PC-3 (cell line): ENCODE measurements around the gene FUT6. TPM values are rescaled to one million over a fixed set of nuclear protein-coding genes. Genes with fewer than 3 reads are reported as not detected.

ENCODE experiments used
- ATAC-seq: fragments of 200-7000 bp; cut with Tn5 transposase; 2 replicates; pipeline ENCODE4 v1.9.1; 2020; ENCODE audit warnings: mild to moderate bottlenecking, moderate library complexity
- BruUV-seq: library from RNA; stranded (reverse); fragments of 400-500 nt; replicated peaks from 2 replicates; lab custom pipeline; 2021; lab: Mats Ljungman, UMichigan
- CTCF ChIA-PET: fragments of 300-600 bp; sonication (Branson Sonifier 250); formaldehyde crosslinking; loops from one replicate; lab custom pipeline; 2022; ENCODE audit warnings: antibody characterized with exemption; lab: Charles Lee
- POLR2A ChIA-PET: fragments of 300-600 bp; sonication (Branson Sonifier 250); formaldehyde crosslinking; loops from one replicate; lab custom pipeline; 2022; ENCODE audit warnings: antibody characterized with exemption; ENCODE audit not compliant: unreplicated experiment; lab: Charles Lee
- DNase-seq: peaks from one replicate; pipeline ENCODE4 v3.0.0-alpha.2; 2015
- H2AFZ ChIP-seq: fragments of 300-600 bp; sonication (generic); 2 replicates; pipeline ENCODE4 v1.6.0; 2016; ENCODE audit warnings: antibody characterized with exemption, low read length
- H3F3A ChIP-seq: fragments of 300-600 bp; sonication (generic); one replicate; pipeline ENCODE4 v1.6.0; 2017; ENCODE audit warnings: antibody characterized with exemption, low read length, control low read depth, mild to moderate bottlenecking; ENCODE audit not compliant: unreplicated experiment
- H3K27ac ChIP-seq: fragments of 300-600 bp; sonication (generic); 2 replicates; pipeline ENCODE4 v1.5.1; 2016; ENCODE audit warnings: mild to moderate bottlenecking, low read length
- H3K27me3 ChIP-seq: fragments of 300-600 bp; sonication (generic); 2 replicates; pipeline ENCODE4 v1.6.1; 2016; ENCODE audit warnings: low read length, mixed read lengths
- H3K36me3 ChIP-seq: fragments of 300-600 bp; sonication (generic); 2 replicates; pipeline ENCODE4 v1.6.1; 2016; ENCODE audit warnings: low read depth, mixed run types, low read length, mixed read lengths
- H3K4me1 ChIP-seq: fragments of 300-600 bp; sonication (generic); 2 replicates; pipeline ENCODE4 v1.5.1; 2016; ENCODE audit warnings: low read length; ENCODE audit not compliant: insufficient read depth
- H3K4me2 ChIP-seq: fragments of 300-600 bp; sonication (generic); 2 replicates; pipeline ENCODE4 v1.6.0; 2016; ENCODE audit warnings: low read length
- H3K4me3 ChIP-seq: fragments of 300-600 bp; sonication (generic); 2 replicates; pipeline ENCODE4 v1.5.1; 2016; ENCODE audit warnings: mild to moderate bottlenecking, low read length, mixed read lengths
- H3K79me2 ChIP-seq: fragments of 300-600 bp; sonication (generic); 2 replicates; pipeline ENCODE4 v1.6.1; 2017; ENCODE audit warnings: low read length, mixed read lengths
- H3K9ac ChIP-seq: fragments of 300-600 bp; sonication (generic); 2 replicates; pipeline ENCODE4 v1.6.0; 2016; ENCODE audit warnings: mild to moderate bottlenecking, low read length
- H3K9me2 ChIP-seq: fragments of 300-600 bp; sonication (generic); replicated peaks from 2 replicates; pipeline ENCODE4 v1.6.1; 2016; ENCODE audit warnings: mixed run types, low read length, mixed read lengths
- H3K9me3 ChIP-seq: fragments of 300-600 bp; sonication (generic); 2 replicates; pipeline ENCODE4 v1.6.1; 2016; ENCODE audit warnings: low read length, mixed read lengths
- H4K20me1 ChIP-seq: fragments of 300-600 bp; sonication (generic); 2 replicates; pipeline ENCODE4 v1.6.1; 2016; ENCODE audit warnings: low read length, mixed read lengths
- CTCF ChIP-seq: fragments of 300-600 bp; sonication (generic); conservative IDR thresholded peaks from 2 replicates; pipeline ENCODE4 v1.5.1; 2017; ENCODE audit warnings: antibody characterized with exemption, low read depth, mild to moderate bottlenecking, low read length
- EZH2 ChIP-seq: fragments of 300-600 bp; sonication (generic); IDR thresholded peaks from one replicate; pipeline ENCODE4 v1.6.1; 2017; ENCODE audit warnings: antibody characterized with exemption, mild to moderate bottlenecking, low read length; ENCODE audit not compliant: unreplicated experiment
- EZH2phosphoT487 ChIP-seq: fragments of 300-600 bp; sonication (generic); IDR thresholded peaks from 2 replicates; pipeline ENCODE4 v1.6.1; 2018; ENCODE audit warnings: mild to moderate bottlenecking, antibody characterized with exemption, low read length, borderline replicate concordance
- intact Hi-C: fragments of 100-400 bp; cut with micrococcal nuclease; formaldehyde crosslinking; loops from 2 replicates; pipeline ENCODE4 v1.9.0; 2023
- total RNA-seq: library from RNA; depleted of rRNA; stranded (reverse); fragments of >200 nt; gene quantifications from 2 replicates; pipeline ENCODE4 v1.2.3, GENCODE V29; 2014

FUT6 gene
- total RNA-seq, 1 experiment from 2014 or later, result 0.69 TPM

GRCh38 chr19:5789886-5790558 lies 49.5 kb downstream of the FUT6 start:
- 0 out of 2 replicates have a peak, but pooled peaks cover 4% of the 10 kb centered on the region for H4K20me1 ChIP-seq
- no peaks in the 10 kb centered on the region for H3K27me3 ChIP-seq
- TF ChIP-seq EZH2phosphoT487 (no peak), EZH2 (no peak), CTCF (no peak)
- peaks cover 42% of the 10 kb centered on the region for H3K36me3 ChIP-seq
- H3F3A ChIP-seq, result no peaks in the 10 kb centered on the region
- H2AFZ ChIP-seq, result no peak overlapping the region
- no peaks in the 10 kb centered on the region for H3K9me2 ChIP-seq
- peaks cover 15% of the 10 kb centered on the region for H3K79me2 ChIP-seq
- DNase-seq (no peak), ATAC-seq (no peak)
- POLR2A ChIA-PET, result interaction anchor here (0.6 kb wide), 2 partner anchors 114 to 165 kb away, joined by 5 to 14 read pairs; partner anchors contain the start of gene NDUFA11
- H3K4me3 ChIP-seq, result peak overlapping the region; percentile 78
- CTCF ChIA-PET, result no interaction called here
- peaks cover 8% of the 10 kb centered on the region for H3K4me1 ChIP-seq
- intact Hi-C loops, result loop anchor here (10.0 kb wide), 1 partner anchor 105 kb away; the partner anchor contains the start of genes HSD11B1L and MICOS13
- H3K27ac ChIP-seq, result no peak overlapping the region
- H3K9ac ChIP-seq, result peak overlapping the region; percentile 96
- no TSS peak for BruUV-seq
- no peaks in the 10 kb centered on the region for H3K9me3 ChIP-seq
- peak overlapping the region; percentile 86 for H3K4me2 ChIP-seq

- no peak overlapping the region for H2AFZ ChIP-seq
- H4K20me1 ChIP-seq, result 0 out of 2 replicates have a peak, but pooled peaks cover 4% of the 10 kb centered on the region
- DNase-seq (no peak), ATAC-seq (no peak)
- H3K27ac ChIP-seq, result no peak overlapping the region
- intact Hi-C loops, result no loop called here
- H3K9me3 ChIP-seq, result no peaks in the 10 kb centered on the region
- no peak overlapping the region for H3K9ac ChIP-seq
- TF ChIP-seq EZH2 (no peak), CTCF (no peak), EZH2phosphoT487 (no peak)
- no peaks in the 10 kb centered on the region for H3F3A ChIP-seq
- H3K4me3 ChIP-seq, result peak overlapping the region; percentile 78
- BruUV-seq, result no TSS peak
- H3K9me2 ChIP-seq, result no peaks in the 10 kb centered on the region
- peaks cover 8% of the 10 kb centered on the region for H3K4me1 ChIP-seq
- CTCF ChIA-PET, result no interaction called here
- peaks cover 15% of the 10 kb centered on the region for H3K79me2 ChIP-seq
- POLR2A ChIA-PET, result no interaction called here
- no peaks in the 10 kb centered on the region for H3K27me3 ChIP-seq
- H3K36me3 ChIP-seq, result peaks cover 45% of the 10 kb centered on the region
- H3K4me2 ChIP-seq, result no peak overlapping the region
These were observed 50.1 kb downstream of the FUT6 start for GRCh38 chr19:5789351-5789761.

GRCh38 chr19:5788422-5788821 lies 51.1 kb downstream of the FUT6 start:
- ChIA-PET POLR2A (interaction anchor here (0.5 kb wide), 1 partner anchor 68 kb away, joined by 4 read pairs; no protein-coding TSS in a partner anchor), CTCF (no interaction called here)
- H3F3A ChIP-seq, result no peaks in the 10 kb centered on the region
- TF ChIP-seq EZH2phosphoT487 (no peak), CTCF (no peak), EZH2 (no peak)
- H3K27ac ChIP-seq, result no peak overlapping the region
- H3K4me2 ChIP-seq, result no peak overlapping the region
- H4K20me1 ChIP-seq, result 0 out of 2 replicates have a peak, but pooled peaks cover 4% of the 10 kb centered on the region
- intact Hi-C loops, result no loop called here
- H3K27me3 ChIP-seq, result no peaks in the 10 kb centered on the region
- no peak for DNase-seq
- no peaks in the 10 kb centered on the region for H3K9me3 ChIP-seq
- no TSS peak for BruUV-seq
- peaks cover 8% of the 10 kb centered on the region for H3K4me1 ChIP-seq
- H3K36me3 ChIP-seq, result peaks cover 45% of the 10 kb centered on the region
- no peak for ATAC-seq
- H3K4me3 ChIP-seq, result no peak overlapping the region
- H3K9me2 ChIP-seq, result no peaks in the 10 kb centered on the region
- H3K79me2 ChIP-seq, result peaks cover 15% of the 10 kb centered on the region
- no peak overlapping the region for H2AFZ ChIP-seq
- H3K9ac ChIP-seq, result no peak overlapping the region
